Stimulated activated CD8-positive, alpha-beta memory T cell treated with anti-CD3 and anti-CD28 coated beads, Interleukin-4, amount 100 ng/mL, for 24 hours (primary cell): ENCODE results near the gene PCCB.
"Not testable (repeated sequence)": the region's sequence is repeated elsewhere in the genome, so short reads cannot be mapped to it uniquely, and the experiment has no call there.

Experiments used
- DNase-seq: peaks from one replicate; pipeline ENCODE4 v3.0.0-alpha.2; 2020; ENCODE audit warnings: low read depth

The PCCB gene

GRCh38 chr3:136250059-136250902, at the start of gene PCCB:
TSS of gene PCCB (plus strand) at chr3:136250340. CDS start at chr3:136250376, 36 bp downstream.
- DNase-seq = peak; percentile 89

DNA sequence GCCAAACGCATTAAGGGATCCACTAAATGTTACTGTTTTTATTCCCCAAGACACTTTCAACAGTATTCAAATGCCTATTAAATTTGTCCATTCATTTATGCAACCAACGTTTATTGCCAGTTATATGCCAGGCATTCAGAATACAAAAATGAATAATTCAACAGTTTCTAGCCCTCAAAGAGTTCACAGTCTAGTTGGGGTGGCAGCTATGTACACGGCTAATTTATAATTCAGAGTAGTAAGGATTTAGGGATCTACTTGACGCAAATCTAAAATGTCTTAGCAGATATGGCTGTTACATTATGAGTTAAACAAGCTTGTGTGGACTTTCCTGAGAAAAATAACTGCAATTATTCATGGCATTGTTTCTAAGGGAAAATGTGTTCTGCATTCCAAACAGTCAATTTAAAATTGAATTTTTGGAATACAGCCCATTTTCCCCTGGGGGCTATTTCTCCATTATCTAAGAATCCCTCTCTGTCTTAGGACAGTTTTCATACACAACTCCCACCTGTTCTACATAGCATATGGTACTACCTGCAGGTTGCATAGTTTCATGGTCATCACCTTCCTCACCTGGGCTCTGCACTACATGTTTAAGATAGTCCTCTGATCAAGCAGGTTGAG, 42.5 kb upstream of the PCCB start:
- DNase-seq = no peak

GRCh38 chr3:136209921-136210320, 40.2 kb upstream of the PCCB start:
- DNase-seq = no peak

DNA sequence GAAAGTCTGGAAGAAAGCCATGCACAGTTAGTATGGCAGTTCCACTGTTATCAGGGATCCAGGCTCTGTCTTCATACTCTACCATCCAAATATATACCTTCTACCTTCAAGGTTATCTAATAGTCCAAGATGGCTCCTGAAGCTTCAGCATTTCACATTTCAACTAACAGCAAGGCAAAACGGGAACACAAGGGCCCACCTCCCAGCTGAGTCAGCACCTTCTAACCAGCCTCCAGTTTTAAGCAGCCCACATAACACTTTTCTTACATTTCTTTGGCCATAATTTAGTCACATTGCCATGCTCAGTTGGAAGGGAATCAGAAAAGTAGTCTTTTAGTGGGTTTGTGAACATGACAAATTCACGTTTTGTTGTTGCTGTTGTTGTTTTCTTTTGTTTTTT, 38.6 kb upstream of the PCCB start:
- DNase-seq = no peak

GRCh38 chr3:136222746-136223145, 27.4 kb upstream of the PCCB start:
- DNase-seq = not testable (repeated sequence)

GRCh38 chr3:136232413-136232812, 17.7 kb upstream of the PCCB start:
- DNase-seq = no peak

GRCh38 chr3:136235545-136235944, 14.6 kb upstream of the PCCB start:
- DNase-seq = no peak

GRCh38 chr3:136236109-136236508, 14.0 kb upstream of the PCCB start:
- no peak for DNase-seq

GRCh38 chr3:136237103-136237502, 13.0 kb upstream of the PCCB start:
- no peak for DNase-seq

GRCh38 chr3:136237961-136238649, 12.0 kb upstream of the PCCB start:
- DNase-seq = no peak

DNA sequence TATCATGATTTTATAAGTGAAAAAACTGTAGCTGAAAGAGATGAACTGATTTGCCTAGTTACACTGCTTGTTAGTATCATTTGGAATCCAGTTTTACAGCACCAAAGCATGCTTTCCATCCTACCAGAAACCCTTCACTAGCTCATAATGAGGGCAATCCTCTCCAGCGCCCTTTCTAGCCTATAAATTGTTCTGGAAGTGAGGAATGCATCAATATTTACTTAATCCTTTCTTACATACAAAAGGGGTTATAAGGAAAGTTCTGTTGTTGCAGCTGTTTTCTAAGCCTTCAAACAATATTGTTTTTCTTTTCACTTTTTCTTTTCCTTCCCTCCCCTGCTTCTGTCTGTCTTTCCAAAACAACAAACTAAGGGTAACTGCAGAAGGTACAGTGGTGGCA, 11.0 kb upstream of the PCCB start:
- DNase-seq = no peak

DNA sequence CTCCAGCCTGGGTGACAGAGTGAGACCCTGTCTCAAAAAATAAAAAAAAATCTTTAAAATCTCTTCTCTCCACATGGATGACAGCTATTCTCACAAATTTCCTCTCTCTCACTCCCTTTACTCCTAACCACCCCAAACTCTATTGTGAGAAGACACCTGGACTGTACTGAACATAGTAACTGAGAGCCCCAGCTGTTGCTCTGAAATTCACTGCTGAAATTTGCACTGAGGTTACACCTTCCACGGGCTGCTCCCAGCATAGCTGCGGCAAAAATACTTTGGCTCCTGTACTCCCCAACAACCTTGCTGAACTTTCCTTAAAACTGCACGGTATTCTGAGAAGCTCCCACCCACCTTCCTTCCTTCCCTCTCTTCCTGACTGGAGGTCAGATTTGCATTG, 4.4 kb upstream of the PCCB start:
- DNase-seq = no peak

DNA sequence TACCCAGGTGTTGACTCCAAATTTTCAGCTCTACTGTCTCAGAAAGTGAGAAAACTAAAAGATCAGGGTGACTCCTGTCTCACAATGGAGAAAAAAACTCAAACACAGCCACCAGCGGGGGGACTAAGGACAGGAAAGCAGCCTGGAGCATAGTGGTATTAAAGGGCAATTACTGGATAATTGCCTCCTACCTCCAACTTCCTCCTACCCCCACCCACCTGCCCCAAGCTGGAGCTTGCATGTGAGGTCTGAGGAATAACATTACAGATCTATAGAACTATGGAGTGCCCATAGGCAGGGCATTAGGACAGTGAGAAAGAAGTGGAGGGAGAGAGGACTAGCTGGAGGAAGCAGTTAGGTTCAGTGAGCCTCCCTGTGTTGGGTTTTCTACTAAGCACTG, 2.7 kb upstream of the PCCB start:
- no peak for DNase-seq

GRCh38 chr3:136247855-136248590, 2.1 kb upstream of the PCCB start:
- no peak for DNase-seq

GRCh38 chr3:136249091-136249490, 1.0 kb upstream of the PCCB start:
- DNase-seq = no peak

DNA sequence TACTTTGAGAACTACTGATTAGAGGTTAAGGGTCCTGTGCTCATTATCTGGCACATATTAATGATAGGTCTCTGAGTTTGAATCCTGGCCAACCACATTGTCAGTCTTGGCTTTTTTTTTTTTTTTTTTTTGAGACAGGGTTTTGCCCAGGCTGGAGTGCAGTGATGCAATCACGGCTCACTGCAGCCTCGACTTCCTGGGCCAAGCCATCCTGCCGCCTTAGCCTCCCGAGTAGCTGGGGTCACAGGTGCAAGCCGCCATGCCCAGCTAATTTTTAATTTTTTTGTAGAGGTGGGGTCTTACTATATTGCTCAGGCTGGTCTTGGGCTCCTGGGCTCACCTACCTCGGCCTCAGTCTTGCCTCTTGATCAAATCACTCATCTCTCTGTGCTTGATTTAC, 547 bp upstream of the PCCB start:
- no peak for DNase-seq

DNA sequence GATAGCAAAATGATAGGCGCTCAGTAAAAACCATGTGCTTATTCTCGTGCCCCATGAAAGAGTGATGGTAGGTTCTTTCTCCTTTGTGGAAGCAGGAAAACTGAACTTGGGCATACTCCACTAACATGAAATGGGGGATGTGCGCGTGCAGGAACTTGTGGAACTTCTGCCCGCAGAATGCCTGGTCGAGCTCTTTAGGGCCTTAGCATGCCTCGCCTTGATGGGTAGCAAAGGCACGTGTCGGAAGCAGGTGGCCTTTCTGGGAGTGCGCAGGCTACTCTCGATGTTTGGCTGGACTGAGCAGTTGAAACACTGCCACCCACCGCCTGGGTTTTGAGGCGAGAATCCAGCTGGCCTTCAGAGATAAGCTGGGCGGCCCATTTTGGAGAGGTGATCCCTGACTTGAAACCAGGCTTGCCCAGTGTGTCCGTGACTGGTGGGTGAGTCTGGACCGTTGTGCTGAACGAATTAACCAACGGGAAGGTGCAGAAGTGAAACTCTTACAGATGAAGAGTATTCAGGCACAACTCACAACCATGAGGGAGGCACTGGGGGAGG, 842 bp downstream of the PCCB start:
- no peak for DNase-seq

DNA sequence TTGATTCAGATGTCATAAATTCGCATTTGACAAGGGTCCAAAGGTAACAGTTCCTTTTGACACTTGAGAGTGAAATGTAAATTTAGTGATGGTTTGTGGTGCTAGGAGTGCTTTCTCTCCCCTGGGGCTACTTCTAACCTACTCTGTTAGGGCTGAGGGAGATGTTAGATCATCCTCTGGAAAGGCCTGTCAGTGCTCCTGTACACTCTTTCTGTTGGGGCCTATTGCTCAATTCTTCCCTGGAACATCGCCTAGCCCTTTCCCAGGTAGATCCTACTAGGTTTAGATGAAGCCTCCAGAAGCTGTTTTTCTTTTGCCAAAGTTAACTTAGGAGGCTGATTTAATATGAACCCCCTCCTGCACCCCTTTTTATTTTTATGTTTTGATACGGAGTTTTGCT, 1.4 kb downstream of the PCCB start:
- DNase-seq = no peak

GRCh38 chr3:136255672-136256406, 5.7 kb downstream of the PCCB start:
- no peak for DNase-seq

DNA sequence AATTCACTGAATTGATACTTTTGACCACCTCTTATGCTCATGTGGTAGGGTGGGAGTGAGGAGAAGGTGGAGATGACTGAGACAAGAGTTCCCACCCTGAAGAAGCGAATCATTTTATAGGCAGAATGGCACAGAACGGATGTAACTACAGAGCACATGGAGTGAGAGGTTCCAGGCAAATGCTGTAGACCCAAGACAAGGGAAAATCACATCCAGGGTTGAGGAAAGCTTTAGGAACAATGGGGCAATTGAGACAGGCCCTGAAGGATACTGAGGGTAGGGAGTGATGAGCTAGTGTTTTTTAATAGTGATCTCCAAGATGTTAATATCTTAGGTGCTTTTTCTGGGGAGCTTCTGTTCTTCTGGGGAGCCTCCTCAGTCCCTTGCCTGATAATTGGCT, 8.1 kb downstream of the PCCB start:
- no peak for DNase-seq

DNA sequence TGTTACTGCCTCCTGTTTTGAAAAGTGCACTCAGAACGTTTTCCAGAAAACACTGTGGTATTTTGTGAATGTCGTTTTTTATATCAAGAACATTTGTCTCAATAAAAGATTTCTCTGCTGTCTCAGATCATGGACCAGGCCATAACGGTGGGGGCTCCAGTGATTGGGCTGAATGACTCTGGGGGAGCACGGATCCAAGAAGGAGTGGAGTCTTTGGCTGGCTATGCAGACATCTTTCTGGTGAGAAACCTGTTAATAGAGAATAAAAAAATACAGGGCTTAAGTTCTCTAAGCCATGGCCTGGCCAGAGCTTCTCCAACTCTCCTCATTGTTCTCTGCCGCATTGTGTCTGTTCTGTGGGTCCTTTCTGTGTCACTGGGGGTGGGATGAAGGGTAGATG, 11.7 kb downstream of the PCCB start:
- no peak for DNase-seq
